Measurements from ENCODE around the gene LSM3.

LSM3 gene

GRCh38 chr3:14157951-14158350 lies 20.7 kb upstream of the LSM3 start:
- no peak for DNase-seq (ENCODE audit: low spot score)
- FAIRE-seq: no peak

GRCh38 chr3:14158370-14158769 lies 20.2 kb upstream of the LSM3 start:
- no peak for DNase-seq (ENCODE audit: low spot score)

GRCh38 chr3:14159426-14159825 lies 19.2 kb upstream of the LSM3 start:
- DNase-seq (ENCODE audit: low spot score) (no peak), FAIRE-seq (no peak)

More at GRCh38 chr3:14158370-14158769, 20.2 kb upstream of the LSM3 start:
- no peak for FAIRE-seq

- DNase-seq (ENCODE audit: low spot score) (no peak), FAIRE-seq (no peak)
These were observed 17.3 kb upstream of the LSM3 start for GRCh38 chr3:14161282-14161681.

- DNase-seq (ENCODE audit: low spot score) (no peak), FAIRE-seq (no peak)
These were observed 16.4 kb upstream of the LSM3 start for GRCh38 chr3:14162178-14162577.

- no peak for FAIRE-seq
- DNase-seq (ENCODE audit: low spot score): no peak
These were observed 11.6 kb upstream of the LSM3 start for GRCh38 chr3:14166877-14167603.

GRCh38 chr3:14169435-14169834 lies 9.2 kb upstream of the LSM3 start:
- no peak for DNase-seq (ENCODE audit: low spot score)
- FAIRE-seq: no peak

GRCh38 chr3:14169871-14170270 lies 8.7 kb upstream of the LSM3 start:
- FAIRE-seq: no peak
- no peak for DNase-seq (ENCODE audit: low spot score)

- DNase-seq (ENCODE audit: low spot score) (no peak), FAIRE-seq (no peak)
These were observed 8.0 kb upstream of the LSM3 start for GRCh38 chr3:14170531-14171159.

- FAIRE-seq (no peak), DNase-seq (ENCODE audit: low spot score) (no peak)
These were observed 6.1 kb upstream of the LSM3 start for GRCh38 chr3:14172496-14172895.

GRCh38 chr3:14174483-14174882 lies 4.1 kb upstream of the LSM3 start:
- FAIRE-seq (no peak), DNase-seq (ENCODE audit: low spot score) (no peak)

GRCh38 chr3:14175383-14176037 lies 3.1 kb upstream of the LSM3 start:
- DNase-seq (ENCODE audit: low spot score): peak; percentile 13
- no peak for FAIRE-seq

GRCh38 chr3:14177580-14178246 lies 904 bp upstream of the LSM3 start:
- FAIRE-seq: no peak
- no peak for DNase-seq (ENCODE audit: low spot score)

- DNase-seq (ENCODE audit: low spot score): no peak
- FAIRE-seq: no peak
These were observed 473 bp downstream of the LSM3 start for GRCh38 chr3:14179114-14179465.

- FAIRE-seq (no peak), DNase-seq (ENCODE audit: low spot score) (no peak)
These were observed 1.2 kb downstream of the LSM3 start for GRCh38 chr3:14179795-14180194.

- no peak for FAIRE-seq
These were observed 2.6 kb downstream of the LSM3 start for GRCh38 chr3:14181253-14181652.

GRCh38 chr3:14183015-14183577 lies 4.5 kb downstream of the LSM3 start:
- no peak for DNase-seq (ENCODE audit: low spot score)
- FAIRE-seq: no peak

More at GRCh38 chr3:14181253-14181652, 2.6 kb downstream of the LSM3 start:
- DNase-seq (ENCODE audit: low spot score): no peak

- DNase-seq (ENCODE audit: low spot score): no peak
- no peak for FAIRE-seq
These were observed 8.3 kb downstream of the LSM3 start for GRCh38 chr3:14186854-14187458.

GRCh38 chr3:14188041-14188754 lies 9.6 kb downstream of the LSM3 start:
- FAIRE-seq (no peak), DNase-seq (ENCODE audit: low spot score) (no peak)

- FAIRE-seq: no peak
- no peak for DNase-seq (ENCODE audit: low spot score)
These were observed 16.2 kb downstream of the LSM3 start for GRCh38 chr3:14194865-14195264.

- DNase-seq (ENCODE audit: low spot score) (no peak), FAIRE-seq (no peak)
These were observed 21.0 kb downstream of the LSM3 start for GRCh38 chr3:14199641-14200040.
